ENCODE data around the gene ZYG11B. TPM values are rescaled to one million over a fixed set of nuclear protein-coding genes. Genes with fewer than 3 reads are reported as not detected.

ZYG11B gene
- total RNA-seq, 1 donor from 2014 or later: 17.3 TPM

GRCh38 chr1:52738148-52738547 is 11.9 kb downstream of the ZYG11B start:
- Mint-ChIP-seq H3K27me3 (no peaks in the 10 kb centered on the region), H3K9me3 (no peaks in the 10 kb centered on the region), H3K4me1 (peaks cover 10% of the 10 kb centered on the region), H3K27ac (no peak overlapping the region), H3K4me3 (no peak overlapping the region), H3K36me3 (ENCODE audit: low read depth) (no peaks in the 10 kb centered on the region)
- intact Hi-C loops (cut with micrococcal nuclease): no loop called here
- CTCF ChIA-PET: no interaction called here
- DNase-seq (no peak), ATAC-seq (ENCODE audit: low read depth) (no peak)
- POLR2A ChIA-PET: no interaction called here
- no peak for TF ChIP-seq CTCF (IDR thresholded peaks at IDR 0.05)

DNA sequence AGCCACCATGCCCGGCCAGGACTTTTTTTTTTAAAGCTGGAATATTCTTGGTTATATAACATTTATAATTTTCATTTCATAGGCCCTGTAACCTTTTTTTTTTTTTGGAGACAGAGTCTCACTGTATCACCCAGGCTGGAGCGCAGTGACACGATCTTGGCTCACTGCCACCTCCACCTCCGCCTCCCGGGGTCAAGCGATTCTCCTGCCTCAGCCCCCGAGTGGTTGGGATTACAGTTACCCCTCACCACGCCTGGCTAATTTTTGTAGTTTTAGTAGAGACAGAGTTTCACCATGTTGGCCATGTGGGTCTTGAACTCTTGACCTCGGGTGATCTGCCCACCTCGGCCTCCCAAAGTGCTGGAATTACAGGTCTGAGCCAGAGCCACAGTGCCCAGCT is 12.6 kb downstream of the ZYG11B start:
- no peaks in the 10 kb centered on the region for H3K9me3 Mint-ChIP-seq
- CTCF ChIA-PET: no interaction called here
- peaks cover 10% of the 10 kb centered on the region for H3K4me1 Mint-ChIP-seq
- TF ChIP-seq CTCF (IDR thresholded peaks at IDR 0.05): no peak
- no peaks in the 10 kb centered on the region for H3K36me3 Mint-ChIP-seq (ENCODE audit: low read depth)
- no peak overlapping the region for H3K27ac Mint-ChIP-seq
- POLR2A ChIA-PET: interaction anchor here (0.6 to 1.3 kb wide), 2 partner anchors 36 to 408 kb away, joined by 3 to 7 read pairs; no protein-coding TSS in a partner anchor
- intact Hi-C loops (cut with micrococcal nuclease): no loop called here
- no peak overlapping the region for H3K4me3 Mint-ChIP-seq
- DNase-seq (no peak), ATAC-seq (ENCODE audit: low read depth) (no peak)
- H3K27me3 Mint-ChIP-seq: no peaks in the 10 kb centered on the region

- ATAC-seq (ENCODE audit: low read depth): no peak
- Mint-ChIP-seq H3K27me3 (no peaks in the 10 kb centered on the region), H3K27ac (no peak overlapping the region), H3K36me3 (ENCODE audit: low read depth) (no peaks in the 10 kb centered on the region), H3K9me3 (no peaks in the 10 kb centered on the region), H3K4me1 (peaks cover 10% of the 10 kb centered on the region), H3K4me3 (no peak overlapping the region)
- no peak for DNase-seq
- no peak for TF ChIP-seq CTCF (IDR thresholded peaks at IDR 0.05)
- ChIA-PET POLR2A (interaction anchor here (0.6 to 1.3 kb wide), 3 partner anchors 15 to 183 kb away, joined by 3 to 4 read pairs (median 3); no protein-coding TSS in a partner anchor), CTCF (no interaction called here)
- intact Hi-C loops (cut with micrococcal nuclease): no loop called here
These were observed 13.6 kb downstream of the ZYG11B start for GRCh38 chr1:52739699-52740467.

- no peaks in the 10 kb centered on the region for H3K27me3 Mint-ChIP-seq
- ChIA-PET POLR2A (interaction anchor here (1.5 kb wide), 1 partner anchor 15 kb away, joined by 4 read pairs; the partner anchor contains the start of gene ZYG11B), CTCF (no interaction called here)
- ATAC-seq (ENCODE audit: low read depth) (no peak), DNase-seq (no peak)
- H3K4me1 Mint-ChIP-seq: peaks cover 12% of the 10 kb centered on the region
- H3K4me3 Mint-ChIP-seq: no peak overlapping the region
- peaks cover 1% of the 10 kb centered on the region for H3K36me3 Mint-ChIP-seq (ENCODE audit: low read depth)
- TF ChIP-seq CTCF (IDR thresholded peaks at IDR 0.05): no peak
- H3K27ac Mint-ChIP-seq: no peak overlapping the region
- no peaks in the 10 kb centered on the region for H3K9me3 Mint-ChIP-seq
- intact Hi-C loops (cut with micrococcal nuclease): no loop called here
These were observed 15.0 kb downstream of the ZYG11B start for GRCh38 chr1:52741259-52741658.

- H3K27ac Mint-ChIP-seq: no peak overlapping the region
- H3K4me1 Mint-ChIP-seq: peaks cover 7% of the 10 kb centered on the region
- intact Hi-C loops (cut with micrococcal nuclease): no loop called here
- no peak for DNase-seq
- ChIA-PET CTCF (no interaction called here), POLR2A (no interaction called here)
- ATAC-seq (ENCODE audit: low read depth): no peak
- peaks cover 3% of the 10 kb centered on the region for H3K36me3 Mint-ChIP-seq (ENCODE audit: low read depth)
- TF ChIP-seq CTCF (IDR thresholded peaks at IDR 0.05): no peak
- H3K27me3 Mint-ChIP-seq: no peaks in the 10 kb centered on the region
- H3K4me3 Mint-ChIP-seq: no peak overlapping the region
- no peaks in the 10 kb centered on the region for H3K9me3 Mint-ChIP-seq
These were observed 19.9 kb downstream of the ZYG11B start for GRCh38 chr1:52746189-52746588.

Measured in activated B cell treated with CpG ODN at 0.5 μM for 24 hours (primary cell).